Psoas muscle (tissue), 8 donors: ENCODE results near the gene SCT. TPM values are rescaled to one million over a fixed set of nuclear protein-coding genes. Genes with fewer than 3 reads are reported as not detected.

Experiments
- ATAC-seq, 4 donors: fragments of 200-7000 bp; cut with Tn5 transposase; one replicate each; pipeline ENCODE4 v1.9.1; 2020; ENCODE audit warnings: moderate library complexity in 3 of 4, mild to moderate bottlenecking in 2 of 4
- DNase-seq, 2 donors: peaks; one replicate each; pipeline ENCODE4 v3.0.0-alpha.2; 2020
- H3K27ac ChIP-seq: fragments of 200-600 bp; one replicate; pipeline ENCODE4 v1.8.0; 2022
- H3K27me3 ChIP-seq, 3 donors: fragments of 200-600 bp in 1 of 3; one replicate each; pipeline versions ENCODE4 v1.6.1 to v1.8.0; 2013 to 2022; ENCODE audit warnings: low read length in 2 of 3, mild to moderate bottlenecking in 2 of 3, moderate library complexity in 1 of 3; ENCODE audit not compliant: insufficient read depth in 3 of 3
- H3K36me3 ChIP-seq, 2 donors: fragments of 200-600 bp in 1 of 2; one replicate each; pipeline versions ENCODE4 v1.6.1 to v1.8.0; 2013 to 2022; ENCODE audit warnings: low read depth in 1 of 2, mild to moderate bottlenecking in 1 of 2, moderate library complexity in 1 of 2; ENCODE audit not compliant: insufficient read depth in 1 of 2
- H3K4me1 ChIP-seq: fragments of 200-600 bp; one replicate; pipeline ENCODE4 v1.8.0; 2022
- H3K4me3 ChIP-seq: fragments of 200-600 bp; one replicate; pipeline ENCODE4 v1.8.0; 2022; ENCODE audit warnings: mild to moderate bottlenecking
- H3K9me3 ChIP-seq: fragments of 200-600 bp; one replicate; pipeline ENCODE4 v1.8.0; 2022
- CTCF ChIP-seq: fragments of 200-600 bp; IDR thresholded peaks from one replicate; pipeline ENCODE4 v1.8.0; 2022; ENCODE audit warnings: antibody characterized with exemption
- WGBS, 3 donors: extraction: QIAGEN DNeasy Blood & Tissue Kit; methylation state at CpG; one replicate each; pipeline versions ENCODE4 v1.1.6 to v1.1.7; 2013; 5-methylcytosine and 5-hydroxymethylcytosine counted together
- intact Hi-C, 2 donors: fragments of 100-400 bp; cut with DNase I; formaldehyde crosslinking; loops; one replicate each; pipeline versions ENCODE4 v1.11.0 to v1.14.2; 2022
- polyA plus RNA-seq, 3 donors: library from polyadenylated mRNA; stranded (reverse); fragments of 200-250 nt; gene quantifications; one replicate each; pipeline ENCODE4 v1.2.3, GENCODE V29; 2013
- total RNA-seq, 4 donors: library from RNA; stranded (reverse); fragmentation: NEBNext Ultra II Directional in 2 of 4; extraction: Animal tissue kit (Norgen Biotek cat#: 25700) in 2 of 4; gene quantifications; one replicate each; pipeline versions ENCODE4 v1.2.1 to v1.2.4, GENCODE V29; 2021 to 2023
- donor health status: healthy with polysubstance abuse.
- donor health status: DM: no; HTN: no; CAD: no; lungs with moderate emphysema.
- donor health status: Bipolar disorder and iron deficiency.
- donor health status: healthy.
- donor health status: DM: yes; HTN: yes; CAD: no.
- donor health status: DM: no; HTN: no; CAD: no.
- donor health status: DM: no; HTN: no; CAD: no.
- donor health status: DM: yes; HTN: yes; CAD: no.

The SCT gene
- total and polyA plus RNA-seq, 7 donors = 0.44 to 4.8 (median 1.3) TPM; not detected in 3

- WGBS, 3 donors = 90 to 95% (median 94%) methylated on average over 24 to 28 of the region's 28 CpGs
- Histone ChIP-seq H3K36me3 (peaks cover 13 to 92% of the 10 kb centered on the region in 2 donors), H3K4me3 (no peak overlapping the region), H3K9me3 (no peaks in the 10 kb centered on the region), H3K27ac (no peak overlapping the region), H3K4me1 (peaks cover 26% of the 10 kb centered on the region), H3K27me3 (no peaks in the 10 kb centered on the region)
- no peak for TF ChIP-seq CTCF
- intact Hi-C loops = no loop called here
- no peak for DNase-seq
- no peak for ATAC-seq
Measured at GRCh38 chr11:609341-609811, 17.6 kb downstream of the SCT start.

- no peaks in the 10 kb centered on the region for H3K27me3 ChIP-seq
- no peak for TF ChIP-seq CTCF
- 68 to 77% (median 76%) methylated on average over 28 of the region's 28 CpGs for WGBS, 3 donors
- peaks cover 20% of the 10 kb centered on the region for H3K4me1 ChIP-seq
- intact Hi-C loops = no loop called here
- no peaks in the 10 kb centered on the region for H3K9me3 ChIP-seq
- no peak overlapping the region for H3K27ac ChIP-seq
- ATAC-seq (no peak), DNase-seq (no peak)
- peaks cover 13 to 96% of the 10 kb centered on the region in 2 donors for H3K36me3 ChIP-seq
- no peak overlapping the region for H3K4me3 ChIP-seq
Measured at GRCh38 chr11:608791-609251, 18.2 kb downstream of the SCT start.

GRCh38 chr11:607971-608659 is 18.9 kb downstream of the SCT start:
- no peak overlapping the region for H3K27ac ChIP-seq
- WGBS, 3 donors = 83 to 88% (median 84%) methylated on average over 43 to 45 of the region's 45 CpGs

GRCh38 chr11:607020-607780 is 19.8 kb downstream of the SCT start:
- H3K9me3 ChIP-seq = no peaks in the 10 kb centered on the region
- 89 to 93% (median 92%) methylated on average over 35 of the region's 35 CpGs for WGBS, 3 donors
- DNase-seq (no peak), ATAC-seq (no peak)
- no peaks in the 10 kb centered on the region for H3K27me3 ChIP-seq
- H3K4me3 ChIP-seq = no peak overlapping the region
- H3K36me3 ChIP-seq = peaks cover 13 to 99% of the 10 kb centered on the region in 2 donors
- H3K27ac ChIP-seq = no peak overlapping the region
- intact Hi-C loops = no loop called here
- peaks cover 6% of the 10 kb centered on the region for H3K4me1 ChIP-seq
- no peak for TF ChIP-seq CTCF

More at GRCh38 chr11:607971-608659, 18.9 kb downstream of the SCT start:
- Histone ChIP-seq H3K27me3 (no peaks in the 10 kb centered on the region), H3K9me3 (no peaks in the 10 kb centered on the region), H3K4me3 (no peak overlapping the region), H3K36me3 (peaks cover 13 to 100% of the 10 kb centered on the region in 2 donors), H3K4me1 (peaks cover 15% of the 10 kb centered on the region)
- intact Hi-C loops = no loop called here
- DNase-seq (no peak), ATAC-seq (no peak)
- no peak for TF ChIP-seq CTCF
